SW 1271 (cell line): ENCODE measurements around the gene MAFF.
"Not testable (repeated sequence)": the region's sequence is repeated elsewhere in the genome, so short reads cannot be mapped to it uniquely, and the experiment has no call there.

Experiments used
- DNase-seq, 2 experiments: peaks; one replicate each; lab custom pipeline; 2025; lab: John Stamatoyannopoulos, UW

Gene MAFF

DNA sequence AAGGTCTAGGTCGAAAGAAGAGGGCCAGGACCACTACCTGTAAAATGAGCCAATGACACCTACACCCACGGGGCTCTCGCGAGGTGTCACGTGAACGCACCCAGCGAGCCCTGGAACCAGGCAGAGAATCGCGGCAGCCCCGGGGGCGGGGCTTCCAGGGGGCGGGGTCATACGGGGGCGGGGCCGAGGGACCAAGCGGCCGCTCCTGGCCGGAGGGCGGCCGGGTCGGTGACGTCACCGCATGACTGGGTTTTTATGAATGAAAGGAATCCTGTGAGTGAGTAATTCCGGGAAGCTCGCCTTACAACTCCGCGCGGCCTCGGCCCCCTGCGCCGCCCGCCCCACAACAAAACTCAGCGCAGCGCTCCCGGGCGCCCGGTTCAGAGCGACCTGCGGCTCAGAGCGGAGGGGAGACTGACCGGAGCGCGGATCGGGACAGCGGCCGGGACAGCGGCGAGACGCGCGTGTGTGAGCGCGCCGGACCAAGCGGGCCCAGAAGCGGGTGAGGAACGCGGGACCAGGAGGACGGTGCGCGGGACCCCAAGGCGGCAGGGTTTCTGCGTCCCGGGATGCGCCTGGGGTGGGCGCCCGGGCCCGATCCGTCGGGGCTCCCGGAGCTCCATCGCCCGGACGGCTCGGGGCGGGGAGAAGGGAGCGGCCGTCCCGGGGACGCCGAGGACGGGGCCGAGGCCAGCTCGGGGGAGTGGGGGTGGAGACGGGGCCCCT, at the start of gene MAFF:
Gene MAFF, plus strand, starts transcription at position 284 of the 726 bp plus-strand sequence. CDS start 11,860 bp downstream, outside the sequence.
- peak; percentile 47 to 83 for DNase-seq

DNA sequence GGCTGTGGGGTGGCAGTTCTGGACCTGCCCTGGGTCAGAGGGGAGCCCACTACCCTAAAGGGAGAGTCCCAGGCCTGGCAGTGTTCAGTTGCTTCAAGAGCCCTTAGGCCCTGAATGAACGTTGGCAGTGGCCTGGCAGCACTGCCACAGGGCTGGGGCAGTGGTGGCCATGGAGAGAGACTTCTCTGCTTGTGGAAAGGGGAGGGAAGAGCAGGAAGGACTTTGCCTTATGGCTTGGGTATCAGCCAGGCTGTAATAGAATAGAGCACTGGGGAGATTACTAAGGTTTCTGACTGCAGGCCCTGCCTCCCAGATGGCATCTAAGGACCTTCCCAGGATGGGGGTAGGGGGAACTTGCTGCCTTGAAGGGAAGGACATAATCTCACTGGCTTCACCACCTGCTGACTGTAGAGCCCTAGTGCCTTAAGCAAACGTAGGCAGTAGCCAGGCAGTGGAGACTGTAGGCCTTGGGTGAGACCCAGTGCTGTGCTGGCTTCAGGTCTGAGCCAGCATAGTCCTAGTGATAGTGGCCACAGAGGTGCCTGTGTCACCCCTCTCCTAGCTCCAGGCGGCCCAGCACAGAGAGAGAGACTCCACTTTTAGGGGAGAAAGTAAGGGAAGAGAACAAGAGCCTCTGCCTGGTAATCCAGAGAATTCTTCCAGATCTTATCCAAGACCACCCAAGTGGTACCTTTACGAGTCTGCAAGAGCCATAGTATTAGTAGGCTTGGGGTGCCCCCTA, 47.8 kb upstream of the MAFF start:
- no peak for DNase-seq

- DNase-seq: not testable (repeated sequence)
Measured at GRCh38 chr22:38154563-38154915, 47.3 kb upstream of the MAFF start.

DNA sequence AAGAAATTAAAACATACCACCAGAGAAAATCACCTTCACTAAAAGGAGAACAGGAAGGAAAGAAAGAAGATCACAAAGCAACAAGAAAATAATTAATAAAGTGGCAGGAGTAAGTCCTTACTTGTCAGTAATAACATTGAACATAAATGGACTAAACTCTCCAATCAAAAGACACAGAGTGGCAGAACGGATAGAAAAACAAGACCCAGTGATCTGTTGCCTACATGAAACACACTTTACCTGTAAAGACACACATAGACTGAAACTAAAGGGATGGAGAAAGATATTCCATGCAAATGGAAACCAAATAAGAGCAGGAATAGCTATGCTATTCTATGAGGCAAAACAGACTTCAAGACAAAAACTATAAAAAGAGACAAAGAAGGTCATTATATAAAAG, 46.1 kb upstream of the MAFF start:
- DNase-seq: no peak

DNA sequence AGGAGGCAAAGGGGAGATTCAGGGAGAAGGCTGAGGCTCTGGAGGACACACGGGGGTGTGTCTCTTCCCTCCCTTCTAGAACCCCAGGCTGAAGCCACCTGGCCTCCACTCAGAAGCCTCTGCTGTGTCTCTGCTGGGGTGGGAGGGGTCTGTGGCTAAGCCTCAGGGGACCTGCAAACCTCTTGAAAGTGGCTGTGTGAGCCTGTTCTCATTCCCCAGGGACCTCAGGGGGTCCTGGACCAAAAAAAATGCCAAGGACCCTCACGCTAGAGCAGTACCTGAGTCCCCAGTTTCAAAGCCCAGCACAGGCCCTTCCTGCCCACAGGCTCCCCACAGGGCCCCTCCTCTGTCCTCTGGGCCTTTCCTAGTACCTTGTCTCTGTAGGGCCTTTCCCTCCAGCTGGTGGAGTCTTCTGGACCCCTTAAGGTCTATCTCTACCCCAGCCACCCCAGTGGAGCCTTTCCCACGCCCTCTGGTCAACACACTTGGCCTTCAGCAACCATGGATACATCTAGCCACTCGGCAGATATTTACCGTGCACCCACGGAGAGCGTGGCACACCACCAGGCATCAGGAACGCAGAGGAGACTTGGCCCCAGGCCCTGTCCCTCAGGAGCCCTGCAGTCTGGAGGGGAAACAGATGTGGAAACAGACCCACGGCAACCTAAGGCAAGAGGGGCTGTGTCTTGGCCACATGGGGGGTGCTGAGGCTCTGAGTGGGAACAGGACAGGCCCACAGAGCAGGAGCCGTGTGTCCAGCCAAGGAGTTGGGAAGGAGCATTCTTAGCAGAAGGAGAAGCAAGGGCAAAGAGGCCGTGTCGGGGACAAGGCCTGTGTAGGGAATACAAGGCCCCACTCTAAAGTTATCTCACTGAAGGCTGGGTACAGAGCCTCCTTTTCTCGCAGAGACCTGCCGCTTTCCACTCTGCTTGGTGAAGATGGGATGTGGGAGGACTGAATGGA, 38.6 kb upstream of the MAFF start:
- DNase-seq: no peak

DNA sequence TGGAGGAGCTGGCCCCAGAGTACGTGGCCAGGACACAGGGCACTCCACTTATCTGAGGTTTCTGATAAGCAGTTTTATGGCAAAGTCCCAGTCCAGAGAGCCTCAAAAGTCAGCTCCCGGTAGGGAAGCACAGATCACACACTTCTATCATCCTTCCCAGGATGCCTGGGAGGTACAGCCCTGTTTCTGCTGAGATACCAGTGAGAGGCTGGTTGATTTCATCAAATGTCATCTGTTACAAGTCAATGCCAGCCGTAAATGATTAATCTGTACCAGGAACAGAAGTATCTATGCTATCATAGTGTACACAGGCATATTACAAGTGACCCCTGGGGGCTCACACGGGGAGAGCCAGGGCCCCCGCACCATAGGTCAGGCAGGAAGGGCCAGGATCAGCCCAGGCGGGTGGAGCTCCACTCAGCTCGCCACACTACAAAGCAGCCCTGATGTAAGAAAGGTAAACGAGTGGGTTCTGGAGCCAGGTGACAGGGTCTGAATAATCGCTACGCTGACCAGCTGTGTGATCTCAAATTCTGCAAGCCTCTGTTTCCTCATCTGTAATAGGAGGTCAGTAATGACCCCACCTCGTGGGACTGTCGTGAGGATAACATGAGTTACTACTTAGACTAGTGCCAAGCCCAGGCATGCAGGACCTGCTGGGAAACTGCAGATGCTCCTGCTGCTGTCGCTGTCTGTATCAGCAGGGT, 37.8 kb upstream of the MAFF start:
- DNase-seq: no peak

- no peak for DNase-seq
Measured at GRCh38 chr22:38164551-38164918, 37.3 kb upstream of the MAFF start.

- DNase-seq: no peak
Measured at GRCh38 chr22:38165922-38166593, 35.7 kb upstream of the MAFF start.

- DNase-seq: no peak
Measured at GRCh38 chr22:38167988-38168407, 33.8 kb upstream of the MAFF start.

- DNase-seq: no peak
Measured at GRCh38 chr22:38169116-38169515, 32.7 kb upstream of the MAFF start.

DNA sequence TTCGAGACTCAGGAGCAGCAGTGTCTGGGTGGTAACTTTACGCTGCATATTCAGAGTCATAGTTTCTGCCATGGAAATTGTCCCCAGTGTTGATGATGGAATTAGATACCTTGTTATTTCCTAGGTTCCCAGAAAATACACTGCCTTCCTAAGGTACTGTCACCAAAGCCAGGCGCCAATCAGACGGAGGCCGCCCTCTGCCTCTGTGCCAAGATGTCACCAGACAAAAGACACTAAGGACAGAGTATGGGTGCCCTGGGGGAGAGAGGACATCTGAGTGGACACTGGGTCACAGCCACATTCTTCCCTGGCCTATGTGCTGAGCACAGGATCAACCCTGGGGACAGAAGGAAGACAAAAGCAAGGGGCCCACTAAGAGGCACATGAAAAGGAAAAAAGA, 31.3 kb upstream of the MAFF start:
- DNase-seq: no peak

GRCh38 chr22:38171927-38172831, 29.6 kb upstream of the MAFF start:
- no peak for DNase-seq

DNA sequence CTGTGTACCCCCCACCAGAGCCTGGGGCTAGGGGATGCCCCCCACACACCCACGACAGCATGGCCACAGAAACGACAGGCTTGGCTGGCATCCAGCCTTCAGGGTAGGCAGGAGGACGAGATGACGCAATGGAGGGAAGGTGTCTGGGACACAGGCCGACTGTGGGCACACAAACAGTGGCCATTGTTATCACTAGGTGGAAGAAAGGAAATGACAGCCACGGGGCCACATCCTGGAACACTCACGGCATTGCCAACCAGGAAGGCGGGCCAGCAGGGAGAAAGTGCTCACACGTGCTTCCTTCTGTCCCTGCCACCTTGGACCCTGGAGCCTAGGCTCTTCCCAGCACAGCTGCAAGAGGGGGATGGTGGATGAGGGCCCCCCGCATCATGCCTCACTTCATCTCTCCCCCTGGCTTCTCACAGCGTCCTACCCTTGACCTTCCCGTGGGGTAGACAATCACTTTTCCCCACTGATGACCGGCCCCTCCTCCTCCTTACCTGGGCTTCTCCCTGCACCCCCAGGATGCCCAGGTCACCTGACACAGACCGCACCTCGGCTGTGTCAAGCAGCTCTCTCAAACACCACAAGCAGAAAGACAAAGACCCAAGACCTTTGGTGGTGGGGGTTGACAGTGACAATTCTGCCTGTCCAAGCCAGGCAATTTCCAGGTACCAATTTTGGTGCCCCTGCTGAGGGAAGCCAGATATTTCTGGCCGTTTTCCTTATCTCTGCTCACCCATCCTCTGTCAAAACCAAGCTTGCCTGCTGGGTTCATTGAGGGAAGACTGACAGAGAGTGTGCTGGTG, 28.8 kb upstream of the MAFF start:
- DNase-seq: peak in 1 of 2 experiments; percentile 22

DNA sequence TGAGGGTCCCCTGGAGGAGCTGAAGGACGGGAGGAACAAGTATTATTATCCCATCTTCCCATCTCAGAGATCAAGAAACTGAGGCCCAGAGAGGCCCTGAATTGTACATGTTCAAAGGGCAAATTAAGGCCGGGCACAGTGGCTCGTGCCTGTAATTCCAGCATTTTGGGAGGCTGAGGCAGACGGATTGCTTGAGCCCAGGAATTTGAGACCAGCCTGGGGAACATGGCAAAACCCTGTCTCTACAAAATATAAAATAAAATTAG, 28.2 kb upstream of the MAFF start:
- no peak for DNase-seq

GRCh38 chr22:38174626-38175025, 27.2 kb upstream of the MAFF start:
- DNase-seq: no peak

- DNase-seq: no peak
Measured at GRCh38 chr22:38175206-38176118, 26.3 kb upstream of the MAFF start.

DNA sequence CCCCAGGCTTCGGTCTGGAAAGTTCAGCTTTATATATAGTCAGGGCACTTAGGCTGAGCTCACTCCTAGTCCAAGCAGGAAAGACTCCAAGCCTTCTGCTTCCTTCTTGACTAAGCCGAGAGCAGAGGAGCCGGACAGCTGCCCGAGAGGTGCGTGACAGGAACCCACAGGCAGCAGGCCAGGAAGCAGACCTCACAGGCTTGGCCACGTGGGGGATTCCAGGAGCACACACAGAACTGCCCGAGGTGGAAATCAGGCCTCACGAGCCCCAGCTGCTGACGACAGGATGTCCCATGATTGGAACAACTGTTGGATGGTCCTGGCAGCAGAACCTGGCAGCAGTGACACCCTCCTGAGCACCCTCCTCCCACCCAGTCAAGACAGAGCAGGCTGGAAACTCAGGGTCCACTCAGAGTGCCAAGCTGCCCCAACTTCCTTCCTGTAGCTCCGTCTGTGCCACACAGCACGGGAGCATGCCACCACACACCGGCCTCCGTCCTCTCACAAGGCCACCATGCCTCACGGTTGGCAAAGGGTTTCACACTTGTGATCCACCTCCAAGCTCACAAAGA, 25.5 kb upstream of the MAFF start:
- DNase-seq: no peak

- no peak for DNase-seq
Measured at GRCh38 chr22:38177044-38177443, 24.8 kb upstream of the MAFF start.
